Keratinocyte (primary cell): ENCODE measurements around the gene BICRAL.
"Not testable (repeated sequence)": the region's sequence is repeated elsewhere in the genome, so short reads cannot be mapped to it uniquely, and the experiment has no call there.

ENCODE experiments used
- EZH2 ChIP-seq: IDR thresholded peaks from one replicate; pipeline ENCODE4 v1.6.1; 2012; ENCODE audit warnings: inconsistent platforms, mild to moderate bottlenecking, low read length, moderate library complexity
- TF ChIP-seq, protein P1 (sequence below), 3 experiments: IDR thresholded peaks in 1 of 3; conservative IDR thresholded peaks in 1 of 3; optimal IDR thresholded peaks in 1 of 3; 2 replicates in 2 of 3; 3 replicates in 1 of 3; pipeline versions ENCODE3 to v1.5.1; 2011; ENCODE audit warnings: low read length in 3 of 3, mild to moderate bottlenecking in 3 of 3, moderate library complexity in 2 of 3, control low read depth in 1 of 3, inconsistent platforms in 1 of 3; ENCODE audit not compliant: insufficient read depth in 2 of 3; ENCODE audit errors: extremely low read depth in 1 of 3

DNA sequence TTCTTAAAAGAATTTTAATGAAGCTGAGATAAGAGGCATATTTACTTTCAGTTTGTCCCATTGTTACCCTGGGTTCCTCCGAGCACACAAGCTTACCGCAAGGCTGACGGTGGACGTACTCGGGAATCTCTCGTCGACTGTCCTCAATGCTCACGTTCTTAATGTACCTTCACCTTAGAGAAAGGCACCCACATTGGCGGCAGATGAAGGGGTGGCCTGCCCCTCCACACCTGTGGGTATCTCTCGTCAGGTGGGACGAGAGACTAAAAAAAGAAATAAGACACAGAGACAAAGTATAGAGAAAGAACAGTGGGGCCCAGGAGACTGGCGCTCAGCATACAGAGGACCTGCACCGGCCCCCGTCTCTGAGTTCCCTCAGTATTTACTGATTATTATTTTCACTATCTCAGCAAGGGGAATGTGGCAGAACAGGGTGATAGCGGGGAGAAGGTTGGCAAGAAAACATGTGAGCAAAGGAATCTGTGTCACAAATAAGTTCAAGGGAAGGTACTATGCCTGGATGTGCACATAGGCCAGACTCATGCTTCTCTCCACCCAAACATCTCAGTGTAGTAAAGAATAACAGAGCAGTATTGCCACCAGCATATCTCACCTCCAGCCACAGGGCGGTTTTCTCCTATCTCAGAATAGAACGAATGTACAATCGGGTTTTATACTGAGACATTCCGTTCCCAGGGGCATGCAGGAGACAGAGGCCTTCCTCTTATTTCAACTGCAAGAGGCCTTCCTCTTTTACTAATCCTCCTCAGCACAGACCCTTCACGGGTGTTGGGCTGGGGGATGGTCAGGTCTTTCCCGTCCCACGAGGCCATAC, 120.8 kb downstream of the BICRAL start:
- TF ChIP-seq, protein P1, sequence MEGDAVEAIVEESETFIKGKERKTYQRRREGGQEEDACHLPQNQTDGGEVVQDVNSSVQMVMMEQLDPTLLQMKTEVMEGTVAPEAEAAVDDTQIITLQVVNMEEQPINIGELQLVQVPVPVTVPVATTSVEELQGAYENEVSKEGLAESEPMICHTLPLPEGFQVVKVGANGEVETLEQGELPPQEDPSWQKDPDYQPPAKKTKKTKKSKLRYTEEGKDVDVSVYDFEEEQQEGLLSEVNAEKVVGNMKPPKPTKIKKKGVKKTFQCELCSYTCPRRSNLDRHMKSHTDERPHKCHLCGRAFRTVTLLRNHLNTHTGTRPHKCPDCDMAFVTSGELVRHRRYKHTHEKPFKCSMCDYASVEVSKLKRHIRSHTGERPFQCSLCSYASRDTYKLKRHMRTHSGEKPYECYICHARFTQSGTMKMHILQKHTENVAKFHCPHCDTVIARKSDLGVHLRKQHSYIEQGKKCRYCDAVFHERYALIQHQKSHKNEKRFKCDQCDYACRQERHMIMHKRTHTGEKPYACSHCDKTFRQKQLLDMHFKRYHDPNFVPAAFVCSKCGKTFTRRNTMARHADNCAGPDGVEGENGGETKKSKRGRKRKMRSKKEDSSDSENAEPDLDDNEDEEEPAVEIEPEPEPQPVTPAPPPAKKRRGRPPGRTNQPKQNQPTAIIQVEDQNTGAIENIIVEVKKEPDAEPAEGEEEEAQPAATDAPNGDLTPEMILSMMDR (optimal IDR thresholded peaks at IDR 0.05 in 1 of 3, IDR thresholded peaks at IDR 0.05 in 1 of 3, conservative IDR thresholded peaks at IDR 0.05 in 1 of 3; ENCODE audit: extremely low read depth in 1 of 3, insufficient read depth in 2 of 3, low read length in 3 of 3) = not testable (repeated sequence)
- TF ChIP-seq EZH2 = not testable (repeated sequence)
